Dermis blood vessel endothelial cell (primary cell): ENCODE measurements around the gene FAM174C. TPM values are rescaled to one million over a fixed set of nuclear protein-coding genes. Genes with fewer than 3 reads are reported as not detected.

Experiments
- DNase-seq: peaks from one replicate; pipeline ENCODE4 v3.0.0; 2010
- total RNA-seq: library from RNA; depleted of rRNA; stranded (reverse); fragments of >200 nt; gene quantifications from 2 replicates; pipeline ENCODE4 v1.2.3, GENCODE V29; 2014

Gene FAM174C
- total RNA-seq, 1 donor from 2014 or later, result 22.0 TPM

GRCh38 chr19:1325568-1326294 is 50.4 kb downstream of the FAM174C start:
- DNase-seq, result no peak

DNA sequence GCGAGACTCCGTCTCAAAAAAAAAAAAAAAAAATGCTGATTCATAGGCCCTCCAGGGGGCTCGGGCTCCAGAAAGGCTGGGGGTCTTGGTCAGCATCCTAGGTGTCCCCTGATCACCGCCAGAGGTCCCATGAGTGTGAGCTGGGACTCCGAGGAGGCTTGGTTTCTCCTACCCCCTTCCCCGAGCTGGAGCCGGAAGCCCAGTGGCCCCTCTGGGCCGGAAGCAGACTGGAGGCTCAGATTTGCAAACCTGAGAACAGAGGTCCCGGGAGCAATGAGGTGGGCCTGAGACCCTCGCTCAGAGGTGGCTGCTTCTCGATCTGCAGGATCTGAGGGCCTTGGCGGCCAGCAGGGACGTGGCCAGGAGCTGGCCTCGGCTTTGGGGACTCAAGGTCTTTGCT is 51.8 kb downstream of the FAM174C start:
- DNase-seq, result no peak

Other genes starting within 250 kb of the FAM174C start
- gene CNN2, start 248.9 kb upstream of the FAM174C start, total RNA-seq, result 108 and 253 TPM in 2 replicates
- 9.4 and 10.0 TPM in 2 replicates for gene ABCA7, start 235.4 kb upstream of the FAM174C start, total RNA-seq
- gene ARHGAP45, start 208.4 kb upstream of the FAM174C start, total RNA-seq, result 40.3 and 55.5 TPM in 2 replicates
- 71.5 and 193 TPM in 2 replicates for gene POLR2E, start 180.2 kb upstream of the FAM174C start, total RNA-seq
- 281 and 591 TPM in 2 replicates for gene GPX4, start 171.5 kb upstream of the FAM174C start, total RNA-seq
- 37.1 and 52.2 TPM in 2 replicates for gene SBNO2, start 101.3 kb upstream of the FAM174C start, total RNA-seq
- 107 and 108 TPM in 2 replicates for gene STK11, start 69.8 kb upstream of the FAM174C start, total RNA-seq
- 2.7 and 2.8 TPM in 2 replicates for gene CBARP, start 37.5 kb upstream of the FAM174C start, total RNA-seq
- gene ATP5F1D, start 33.8 kb upstream of the FAM174C start, total RNA-seq, result 19.9 and 31.1 TPM in 2 replicates
- gene MIDN, start 26.9 kb upstream of the FAM174C start, total RNA-seq, result 22.1 and 27.9 TPM in 2 replicates
- 83.1 and 192 TPM in 2 replicates for gene CIRBP, start 6.2 kb upstream of the FAM174C start, total RNA-seq
- gene EFNA2, start 10.3 kb downstream of the FAM174C start, total RNA-seq, result not detected in 2 replicates
- 98.8 and 104 TPM in 2 replicates for gene NDUFS7, start 108.4 kb downstream of the FAM174C start, total RNA-seq
- 10.7 and 14.8 TPM in 2 replicates for gene GAMT, start 126.0 kb downstream of the FAM174C start, total RNA-seq
- 58.0 and 104 TPM in 2 replicates for gene DAZAP1, start 132.1 kb downstream of the FAM174C start, total RNA-seq
- gene RPS15, start 162.9 kb downstream of the FAM174C start, total RNA-seq, result 380 and 637 TPM in 2 replicates
- 0.23 and 0.34 TPM in 2 replicates for gene APC2, start 174.6 kb downstream of the FAM174C start, total RNA-seq
- gene C19orf25, start 203.7 kb downstream of the FAM174C start, total RNA-seq, result 22.0 and 28.1 TPM in 2 replicates
- gene PCSK4, start 214.8 kb downstream of the FAM174C start, total RNA-seq, result 0.68 and 1.1 TPM in 2 replicates
- gene REEP6, start 215.7 kb downstream of the FAM174C start, total RNA-seq, result 0.34 and 1.0 TPM in 2 replicates
- 0.19 TPM in 1 of 2 replicates, not detected in the other for gene ADAMTSL5, start 237.5 kb downstream of the FAM174C start, total RNA-seq
- not detected in 2 replicates for gene PLK5, start 248.5 kb downstream of the FAM174C start, total RNA-seq